Measurements from ENCODE around the gene PPFIA4. TPM values are rescaled to one million over a fixed set of nuclear protein-coding genes. Genes with fewer than 3 reads are reported as not detected.

The PPFIA4 gene
- total RNA-seq, 1 experiment from 2014 or later, result 10.8 TPM

DNA sequence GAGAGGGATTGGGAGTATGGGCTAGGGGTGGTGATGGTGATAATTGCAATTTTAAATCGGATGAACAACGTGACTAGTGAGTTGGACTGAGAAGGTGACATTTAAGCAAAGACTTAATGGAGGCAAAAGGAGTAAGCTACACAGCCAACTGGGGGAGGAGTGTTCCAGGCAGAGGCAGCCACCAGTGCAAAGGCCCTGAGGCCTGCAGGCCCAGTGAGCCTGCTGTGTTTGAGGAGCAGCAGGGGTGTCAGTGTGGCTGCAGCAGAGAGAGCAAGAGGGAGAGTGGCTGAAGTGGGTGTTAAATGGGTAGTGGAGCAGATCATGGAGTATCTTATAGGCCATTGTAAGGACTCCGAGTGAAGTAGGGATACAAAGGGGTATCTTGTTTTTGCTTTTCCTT lies 40.7 kb downstream of the PPFIA4 start:
- Histone ChIP-seq H2AFZ (ENCODE audit: low read depth, low read length, poor library complexity, severe bottlenecking) (no peak overlapping the region), H3K4me3 (replicated peaks in 1 of 2; ENCODE audit: low read depth in 1 of 2, low read length in 2 of 2) (no peak overlapping the region), H3K27me3 (ENCODE audit: insufficient read depth, low read length) (no peaks in the 10 kb centered on the region), H3K9me3 (ENCODE audit: control insufficient read depth in 1 of 2, insufficient read depth in 1 of 2, low read depth in 1 of 2, low read length in 2 of 2) (no peaks in the 10 kb centered on the region), H3K9ac (ENCODE audit: low read length) (no peak overlapping the region), H3K4me1 (ENCODE audit: control insufficient read depth in 1 of 2, insufficient read depth in 2 of 2, low read length in 2 of 2) (no peaks in the 10 kb centered on the region), H4K20me1 (ENCODE audit: insufficient read depth) (no peaks in the 10 kb centered on the region), H3K9me2 (ENCODE audit: insufficient read depth) (no peaks in the 10 kb centered on the region), H3K27ac (ENCODE audit: low read depth, low read length) (no peak overlapping the region), H3K36me3 (ENCODE audit: control insufficient read depth in 1 of 2, insufficient read depth in 2 of 2, low read length in 2 of 2) (peaks cover 0 to 2% of the 10 kb centered on the region in 2 experiments; a peak in 1 of 4 replicates), H3K4me2 (ENCODE audit: low read length) (no peak overlapping the region), H3K79me2 (ENCODE audit: insufficient read depth, low read length) (no peaks in the 10 kb centered on the region)
- intact Hi-C loops (cut with micrococcal nuclease), result no loop called here
- ChIA-PET POLR2A (no interaction called here), RAD21 (ENCODE audit: low non-redundant PET in 1 of 2, low total read pairs in 2 of 2, uncharacterized antibody in 2 of 2, unreplicated experiment in 2 of 2) (no interaction called here), CTCF (interaction anchor here (0.8 kb wide), 1 partner anchor 28 kb away, joined by 3 read pairs; no protein-coding TSS in a partner anchor)
- BruUV-seq (replicated peaks), result no TSS peak
- TF ChIP-seq, protein P1, sequence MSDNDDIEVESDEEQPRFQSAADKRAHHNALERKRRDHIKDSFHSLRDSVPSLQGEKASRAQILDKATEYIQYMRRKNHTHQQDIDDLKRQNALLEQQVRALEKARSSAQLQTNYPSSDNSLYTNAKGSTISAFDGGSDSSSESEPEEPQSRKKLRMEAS (IDR thresholded peaks at IDR 0.05), result no peak
- TF ChIP-seq, protein P2, sequence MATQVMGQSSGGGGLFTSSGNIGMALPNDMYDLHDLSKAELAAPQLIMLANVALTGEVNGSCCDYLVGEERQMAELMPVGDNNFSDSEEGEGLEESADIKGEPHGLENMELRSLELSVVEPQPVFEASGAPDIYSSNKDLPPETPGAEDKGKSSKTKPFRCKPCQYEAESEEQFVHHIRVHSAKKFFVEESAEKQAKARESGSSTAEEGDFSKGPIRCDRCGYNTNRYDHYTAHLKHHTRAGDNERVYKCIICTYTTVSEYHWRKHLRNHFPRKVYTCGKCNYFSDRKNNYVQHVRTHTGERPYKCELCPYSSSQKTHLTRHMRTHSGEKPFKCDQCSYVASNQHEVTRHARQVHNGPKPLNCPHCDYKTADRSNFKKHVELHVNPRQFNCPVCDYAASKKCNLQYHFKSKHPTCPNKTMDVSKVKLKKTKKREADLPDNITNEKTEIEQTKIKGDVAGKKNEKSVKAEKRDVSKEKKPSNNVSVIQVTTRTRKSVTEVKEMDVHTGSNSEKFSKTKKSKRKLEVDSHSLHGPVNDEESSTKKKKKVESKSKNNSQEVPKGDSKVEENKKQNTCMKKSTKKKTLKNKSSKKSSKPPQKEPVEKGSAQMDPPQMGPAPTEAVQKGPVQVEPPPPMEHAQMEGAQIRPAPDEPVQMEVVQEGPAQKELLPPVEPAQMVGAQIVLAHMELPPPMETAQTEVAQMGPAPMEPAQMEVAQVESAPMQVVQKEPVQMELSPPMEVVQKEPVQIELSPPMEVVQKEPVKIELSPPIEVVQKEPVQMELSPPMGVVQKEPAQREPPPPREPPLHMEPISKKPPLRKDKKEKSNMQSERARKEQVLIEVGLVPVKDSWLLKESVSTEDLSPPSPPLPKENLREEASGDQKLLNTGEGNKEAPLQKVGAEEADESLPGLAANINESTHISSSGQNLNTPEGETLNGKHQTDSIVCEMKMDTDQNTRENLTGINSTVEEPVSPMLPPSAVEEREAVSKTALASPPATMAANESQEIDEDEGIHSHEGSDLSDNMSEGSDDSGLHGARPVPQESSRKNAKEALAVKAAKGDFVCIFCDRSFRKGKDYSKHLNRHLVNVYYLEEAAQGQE (IDR thresholded peaks at IDR 0.05; ENCODE audit: low read depth), result no peak
- no peak for TF ChIP-seq TCF7L2 (IDR thresholded peaks at IDR 0.05; ENCODE audit: borderline replicate concordance, extremely low read depth, insufficient read depth, insufficient read length)
- DNase-seq (ENCODE audit: low read depth, low spot score), result no peak
- ATAC-seq, result no peak

DNA sequence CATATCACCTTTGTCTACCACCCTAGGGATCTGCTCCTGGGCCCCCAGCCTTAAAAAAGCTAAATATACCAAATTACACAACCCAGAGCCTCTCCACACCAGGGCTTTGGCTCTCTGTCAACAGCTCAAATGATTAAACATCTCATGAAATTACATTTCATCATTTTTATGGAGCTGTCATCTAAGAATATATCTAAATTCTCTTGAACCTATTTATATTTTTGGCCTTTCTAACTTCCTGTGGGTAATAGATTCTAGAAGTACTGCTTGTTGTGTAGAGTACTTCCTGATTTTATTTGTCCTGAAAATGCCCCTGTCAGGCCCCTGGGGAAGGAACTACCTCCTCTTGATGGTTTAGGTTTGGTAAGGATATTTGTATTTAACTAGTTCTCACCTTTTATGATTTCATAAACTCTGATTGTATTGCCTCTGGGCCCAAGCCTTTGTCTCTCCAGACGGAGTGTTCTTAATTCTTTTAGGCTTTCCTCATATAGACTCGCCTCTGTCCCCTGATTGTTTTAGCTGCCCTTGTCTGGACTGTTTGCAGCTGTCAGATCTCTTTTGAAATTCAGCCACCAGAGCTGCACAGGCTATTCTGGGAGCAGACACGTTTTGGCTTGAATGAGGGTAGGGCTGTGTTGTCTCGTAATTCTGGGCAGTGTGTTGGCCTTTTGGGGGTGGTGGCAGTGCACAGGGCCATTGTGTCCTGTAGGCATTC lies 42.9 kb downstream of the PPFIA4 start:
- Histone ChIP-seq H3K9me3 (ENCODE audit: control insufficient read depth in 1 of 2, insufficient read depth in 1 of 2, low read depth in 1 of 2, low read length in 2 of 2) (no peaks in the 10 kb centered on the region), H3K9ac (ENCODE audit: low read length) (no peak overlapping the region), H3K4me2 (ENCODE audit: low read length) (no peak overlapping the region), H3K27ac (ENCODE audit: low read depth, low read length) (no peak overlapping the region), H3K4me3 (replicated peaks in 1 of 2; ENCODE audit: low read depth in 1 of 2, low read length in 2 of 2) (no peak overlapping the region), H4K20me1 (ENCODE audit: insufficient read depth) (no peaks in the 10 kb centered on the region), H3K27me3 (ENCODE audit: insufficient read depth, low read length) (no peaks in the 10 kb centered on the region), H3K4me1 (ENCODE audit: control insufficient read depth in 1 of 2, insufficient read depth in 2 of 2, low read length in 2 of 2) (no peaks in the 10 kb centered on the region), H3K9me2 (ENCODE audit: insufficient read depth) (no peaks in the 10 kb centered on the region), H3K36me3 (ENCODE audit: control insufficient read depth in 1 of 2, insufficient read depth in 2 of 2, low read length in 2 of 2) (peaks cover 0 to 4% of the 10 kb centered on the region in 2 experiments; a peak in 1 of 4 replicates), H2AFZ (ENCODE audit: low read depth, low read length, poor library complexity, severe bottlenecking) (no peak overlapping the region), H3K79me2 (ENCODE audit: insufficient read depth, low read length) (no peaks in the 10 kb centered on the region)
- ChIA-PET RAD21 (ENCODE audit: low non-redundant PET in 1 of 2, low total read pairs in 2 of 2, uncharacterized antibody in 2 of 2, unreplicated experiment in 2 of 2) (no interaction called here), POLR2A (no interaction called here), CTCF (interaction anchor here (1.2 kb wide), 1 partner anchor 14 kb away, joined by 4 read pairs; no protein-coding TSS in a partner anchor)
- no peak for ATAC-seq
- TF ChIP-seq, protein P2 (IDR thresholded peaks at IDR 0.05; ENCODE audit: low read depth), result no peak
- TF ChIP-seq POLR2A (IDR thresholded peaks at IDR 0.05; ENCODE audit: borderline replicate concordance, extremely low read depth, insufficient read depth, insufficient read length), result no peak
- no peak for TF ChIP-seq SRF (IDR thresholded peaks at IDR 0.05; ENCODE audit: low read depth)
- TF ChIP-seq ZFX (IDR thresholded peaks at IDR 0.05), result no peak
- TF ChIP-seq ZNF274 (IDR thresholded peaks at IDR 0.05; ENCODE audit: low read depth, low read length), result no peak
- TF ChIP-seq JUND (IDR thresholded peaks at IDR 0.05), result no peak
- no TSS peak for BruUV-seq (replicated peaks)
- intact Hi-C loops (cut with micrococcal nuclease), result no loop called here
- no peak for DNase-seq (ENCODE audit: low read depth, low spot score)

Data from HCT116 (cell line).